Measurements from ENCODE around the gene ANKRD12. TPM values are rescaled to one million over a fixed set of nuclear protein-coding genes. Genes with fewer than 3 reads are reported as not detected.

The ANKRD12 gene
- total RNA-seq, 6 experiments from 2014 or later: 12.3 to 38.7 (median 21.4) TPM

- Histone ChIP-seq H3K27me3 (no peaks in the 10 kb centered on the region), H3K27ac (peak overlapping the region; percentile 14 to 94 (median 71)), H3K4me3 (peak overlapping the region in 1 of 3 donors; percentile 3), H3K36me3 (no peaks in the 10 kb centered on the region), H3K9me3 (no peaks in the 10 kb centered on the region), H3K4me1 (peaks cover 0 to 39% (median 14%) of the 10 kb centered on the region in 4 donors)
- 9% methylated on average over 2 of the region's 2 CpGs for WGBS (ENCODE audit: insufficient coverage, low coverage, low lambda C conversion rate, missing lambda C conversion rate)
- no peak for TF ChIP-seq POLR2A (IDR thresholded peaks at IDR 0.05)
- no peak for TF ChIP-seq CTCF (IDR thresholded peaks at IDR 0.05)
- no peak for DNase-seq
- no peak for ATAC-seq
- intact Hi-C loops (cut with DNase I): loop anchor here in 1 of 2 donors (10.0 kb wide), 1 partner anchor 66 kb away; no protein-coding TSS in a partner anchor
Measured at GRCh38 chr18:9140381-9140780, 3.8 kb downstream of the ANKRD12 start.

- peaks cover 0 to 38% (median 13%) of the 10 kb centered on the region in 4 donors for H3K4me1 ChIP-seq
- DNase-seq (no peak), ATAC-seq (no peak)
- H3K27me3 ChIP-seq: no peaks in the 10 kb centered on the region
- no peaks in the 10 kb centered on the region for H3K36me3 ChIP-seq
- no peaks in the 10 kb centered on the region for H3K9me3 ChIP-seq
- 94% methylated on average over 2 of the region's 2 CpGs for WGBS (ENCODE audit: insufficient coverage, low coverage, low lambda C conversion rate, missing lambda C conversion rate)
- no peak for TF ChIP-seq POLR2A (IDR thresholded peaks at IDR 0.05)
- TF ChIP-seq CTCF (IDR thresholded peaks at IDR 0.05): no peak
- no peak overlapping the region for H3K4me3 ChIP-seq
- intact Hi-C loops (cut with DNase I): loop anchor here in 1 of 2 donors (10.0 kb wide), 1 partner anchor 66 kb away; no protein-coding TSS in a partner anchor
- peak overlapping the region in 1 of 3 donors; percentile 94 for H3K27ac ChIP-seq
Measured at GRCh38 chr18:9140984-9141383, 4.4 kb downstream of the ANKRD12 start.

GRCh38 chr18:9146224-9146623 lies 9.6 kb downstream of the ANKRD12 start:
- TF ChIP-seq POLR2A (IDR thresholded peaks at IDR 0.05): no peak
- Histone ChIP-seq H3K9me3 (no peaks in the 10 kb centered on the region), H3K27me3 (no peaks in the 10 kb centered on the region), H3K27ac (no peak overlapping the region), H3K4me3 (no peak overlapping the region), H3K4me1 (peaks cover 0 to 51% (median 25%) of the 10 kb centered on the region in 4 donors), H3K36me3 (no peaks in the 10 kb centered on the region)
- ATAC-seq (no peak), DNase-seq (no peak)
- WGBS (ENCODE audit: insufficient coverage, low coverage, low lambda C conversion rate, missing lambda C conversion rate): 67% methylated on average over 1 of the region's 1 CpG
- intact Hi-C loops (cut with DNase I): loop anchor here in 1 of 2 donors (10.0 kb wide), 1 partner anchor 71 kb away; no protein-coding TSS in a partner anchor

- DNase-seq: peak in 1 of 3 donors; percentile 55
- Histone ChIP-seq H3K4me3 (no peak overlapping the region), H3K27me3 (no peaks in the 10 kb centered on the region), H3K36me3 (no peaks in the 10 kb centered on the region), H3K27ac (peak overlapping the region; percentile 12 to 66 (median 57)), H3K9me3 (no peaks in the 10 kb centered on the region), H3K4me1 (peaks cover 0 to 50% (median 25%) of the 10 kb centered on the region in 4 donors)
- TF ChIP-seq POLR2A (IDR thresholded peaks at IDR 0.05): no peak
- peak; percentile 70 to 84 (median 78) for TF ChIP-seq CTCF (IDR thresholded peaks at IDR 0.05)
- 10% methylated on average over 1 of the region's 1 CpG for WGBS (ENCODE audit: insufficient coverage, low coverage, low lambda C conversion rate, missing lambda C conversion rate)
- intact Hi-C loops (cut with DNase I): loop anchor here in 1 of 2 donors (10.0 kb wide), 1 partner anchor 73 kb away; no protein-coding TSS in a partner anchor
- ATAC-seq: peak; percentile 91 to 96 (median 94)
Measured at GRCh38 chr18:9147440-9148202, 11.0 kb downstream of the ANKRD12 start.

- no peaks in the 10 kb centered on the region for H3K9me3 ChIP-seq
- H3K4me1 ChIP-seq: peaks cover 0 to 55% (median 27%) of the 10 kb centered on the region in 4 donors
Measured at GRCh38 chr18:9148203-9148552, 11.6 kb downstream of the ANKRD12 start.

More at GRCh38 chr18:9148203-9148552, 11.6 kb downstream of the ANKRD12 start:
- DNase-seq (no peak), ATAC-seq (no peak)
- Histone ChIP-seq H3K27me3 (no peaks in the 10 kb centered on the region), H3K27ac (no peak overlapping the region), H3K4me3 (no peak overlapping the region), H3K36me3 (no peaks in the 10 kb centered on the region)
- 8% methylated on average over 1 of the region's 1 CpG for WGBS (ENCODE audit: insufficient coverage, low coverage, low lambda C conversion rate, missing lambda C conversion rate)
- intact Hi-C loops (cut with DNase I): loop anchor here in 1 of 2 donors (10.0 kb wide), 1 partner anchor 73 kb away; no protein-coding TSS in a partner anchor
- TF ChIP-seq POLR2A (IDR thresholded peaks at IDR 0.05) (no peak), CTCF (IDR thresholded peaks at IDR 0.05) (no peak)
